ENCODE measurements around the gene GPRIN1.
"Not testable (repeated sequence)": the region's sequence is repeated elsewhere in the genome, so short reads cannot be mapped to it uniquely, and the experiment has no call there.

Gene GPRIN1

DNA sequence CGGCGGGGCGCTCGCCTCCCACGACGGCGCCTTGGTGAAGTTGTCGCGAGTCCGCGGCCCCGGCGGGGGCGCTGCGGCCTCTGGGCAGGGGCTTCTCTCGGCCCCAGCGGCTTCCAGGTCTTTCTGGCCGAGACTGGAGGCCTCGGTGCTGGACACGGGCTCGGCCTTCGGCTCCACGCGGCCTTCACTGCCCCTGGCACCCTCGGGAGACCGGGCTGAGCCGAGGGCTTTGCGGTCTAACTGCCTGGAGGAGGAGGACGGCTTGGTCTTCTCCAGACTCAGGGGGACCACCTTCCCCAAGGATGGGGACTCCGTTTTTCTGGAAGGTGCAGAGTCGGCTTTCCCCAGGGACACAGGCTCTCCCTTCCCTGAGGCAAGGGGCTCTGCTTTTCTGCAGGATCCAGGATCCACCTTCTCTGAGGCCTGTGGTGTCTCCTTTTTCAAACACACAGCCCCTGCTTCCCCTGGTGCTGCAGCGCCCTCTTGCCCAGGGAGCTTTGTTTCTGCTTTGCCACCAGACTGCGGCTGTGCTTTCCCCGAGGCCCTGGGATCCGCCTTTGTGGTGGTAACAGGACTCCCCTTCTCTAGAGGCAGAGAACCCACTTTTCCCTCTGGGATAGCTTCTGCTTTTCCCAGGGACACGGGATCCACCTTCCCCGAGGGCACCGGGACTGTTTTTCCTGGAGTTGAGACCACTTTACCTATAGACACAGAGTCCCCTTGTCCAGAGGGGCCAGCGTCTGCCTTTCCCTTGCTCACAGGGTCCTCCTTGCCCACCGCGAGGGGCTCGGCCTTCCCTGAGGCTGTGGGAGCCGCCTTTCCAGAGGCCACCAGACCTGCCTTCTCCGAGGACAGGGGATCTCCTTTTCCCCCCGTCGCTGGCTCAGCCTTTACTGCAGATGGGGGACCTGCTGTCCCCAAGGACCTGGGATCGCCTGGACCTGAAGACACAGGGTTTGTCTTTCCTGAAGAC lies 12.3 kb downstream of the GPRIN1 start:
- DNase-seq (ENCODE audit: low read depth in 2 of 2), result no peak

DNA sequence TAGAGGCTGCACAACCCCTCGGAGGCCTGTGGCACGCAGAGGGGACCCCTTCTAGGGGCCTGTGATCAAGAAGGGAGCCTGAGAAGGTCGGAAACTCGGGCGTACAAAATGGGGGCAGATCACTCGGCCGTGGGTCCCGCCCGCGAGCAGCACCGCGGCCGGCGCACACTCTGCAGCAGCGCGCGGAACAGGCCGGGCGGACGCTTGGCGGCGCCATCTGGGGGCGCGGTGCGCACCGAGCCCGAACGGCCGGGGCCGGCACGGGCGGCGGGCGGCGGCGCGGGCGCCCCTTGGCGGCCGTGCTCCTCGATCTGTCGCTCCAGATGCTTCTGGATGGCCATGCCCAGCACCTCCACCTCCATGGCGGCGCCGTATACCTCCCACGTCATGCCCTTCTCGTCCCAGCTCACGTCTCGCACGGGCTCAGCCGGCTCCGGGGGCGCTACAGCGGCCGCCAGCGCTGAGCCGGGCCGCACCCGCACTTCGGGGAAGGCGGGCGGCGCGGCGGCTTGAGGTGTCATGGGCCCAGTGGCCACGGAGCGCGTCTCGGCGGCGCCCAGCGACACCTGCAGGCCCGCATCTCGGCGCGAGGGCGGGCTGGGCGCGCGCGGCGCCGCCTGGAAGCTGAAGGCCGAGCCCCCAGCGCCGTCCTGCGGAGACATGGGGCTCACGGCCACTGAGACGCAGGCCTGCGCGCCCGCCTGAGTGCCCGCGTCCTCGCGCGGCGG lies 13.1 kb downstream of the GPRIN1 start:
- DNase-seq (ENCODE audit: low read depth in 2 of 2), result no peak

DNA sequence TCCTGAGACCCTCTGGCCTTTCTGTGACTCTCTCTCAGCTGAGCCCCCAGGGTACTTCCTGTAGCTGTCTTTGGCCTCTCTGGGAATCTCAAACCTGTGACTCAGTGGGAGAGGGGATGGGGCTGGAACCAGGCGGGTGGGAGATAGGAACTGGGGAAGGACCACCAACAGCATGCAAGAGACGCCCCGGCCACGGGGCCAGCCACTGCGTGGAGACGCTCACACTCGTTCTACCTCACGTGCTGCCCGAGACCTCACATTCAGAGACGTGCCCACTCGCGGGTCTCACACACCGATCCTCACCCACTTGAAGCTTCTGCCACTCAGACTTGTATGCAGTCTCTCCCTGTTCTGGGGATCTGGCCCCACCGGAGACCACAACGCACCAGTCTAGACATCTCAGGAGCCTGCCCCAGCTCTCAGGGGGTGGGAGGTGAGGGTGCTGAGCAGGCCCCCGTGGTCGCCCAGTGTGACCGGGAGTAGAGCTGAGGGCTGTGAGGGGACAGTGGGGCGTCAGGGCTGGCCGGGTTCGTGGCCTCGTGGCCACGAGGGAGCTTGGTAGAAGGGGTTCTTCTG lies 13.8 kb downstream of the GPRIN1 start:
- DNase-seq (ENCODE audit: low read depth in 2 of 2), result no peak

DNA sequence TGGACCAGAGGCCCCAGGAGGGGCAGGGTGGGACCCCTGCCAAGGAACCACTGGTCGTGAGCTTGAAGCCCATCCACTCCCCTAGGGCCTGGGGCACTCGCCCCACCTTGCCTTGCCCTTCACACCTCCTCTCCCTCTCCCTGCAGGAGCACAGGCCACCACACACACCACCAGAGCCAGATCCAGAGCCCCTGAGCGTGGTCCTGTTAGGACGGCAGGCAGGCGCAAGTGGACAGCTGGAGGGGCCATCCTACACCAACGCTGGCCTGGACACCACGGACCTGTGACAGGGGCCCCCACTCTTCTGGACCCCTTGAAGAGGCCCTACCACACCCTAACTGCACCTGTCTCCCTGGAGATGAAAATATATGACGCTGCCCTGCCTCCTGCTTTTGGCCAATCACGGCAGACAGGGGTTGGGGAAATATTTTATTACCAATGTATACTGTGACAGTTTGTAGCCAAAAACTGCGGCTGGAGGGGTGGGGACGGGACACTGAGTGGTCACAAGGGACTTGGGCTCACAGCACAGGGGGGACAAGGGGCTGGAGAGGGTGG lies 14.5 kb downstream of the GPRIN1 start:
- DNase-seq (ENCODE audit: low read depth in 2 of 2), result no peak

DNA sequence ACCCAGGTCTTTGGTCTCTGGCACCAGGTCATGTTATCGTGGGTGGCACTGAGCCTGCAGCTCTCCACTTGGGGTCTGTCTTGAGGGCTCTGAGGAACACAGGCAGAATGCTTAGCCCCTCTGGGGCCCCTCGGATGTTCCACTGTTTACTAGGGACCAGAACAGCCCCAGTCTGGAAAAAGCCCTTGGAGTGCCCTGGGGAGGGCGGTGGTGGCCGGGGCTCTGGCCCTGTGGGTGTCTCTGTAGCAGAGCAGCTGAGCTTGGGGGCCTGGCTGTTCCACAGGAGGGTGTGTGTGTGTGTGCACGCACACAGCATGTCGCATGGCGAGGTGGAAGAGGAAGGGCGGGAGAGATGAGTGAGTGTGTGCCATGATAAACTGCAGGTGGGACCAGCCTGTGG lies 15.4 kb downstream of the GPRIN1 start:
- no peak for DNase-seq (ENCODE audit: low read depth in 2 of 2)

DNA sequence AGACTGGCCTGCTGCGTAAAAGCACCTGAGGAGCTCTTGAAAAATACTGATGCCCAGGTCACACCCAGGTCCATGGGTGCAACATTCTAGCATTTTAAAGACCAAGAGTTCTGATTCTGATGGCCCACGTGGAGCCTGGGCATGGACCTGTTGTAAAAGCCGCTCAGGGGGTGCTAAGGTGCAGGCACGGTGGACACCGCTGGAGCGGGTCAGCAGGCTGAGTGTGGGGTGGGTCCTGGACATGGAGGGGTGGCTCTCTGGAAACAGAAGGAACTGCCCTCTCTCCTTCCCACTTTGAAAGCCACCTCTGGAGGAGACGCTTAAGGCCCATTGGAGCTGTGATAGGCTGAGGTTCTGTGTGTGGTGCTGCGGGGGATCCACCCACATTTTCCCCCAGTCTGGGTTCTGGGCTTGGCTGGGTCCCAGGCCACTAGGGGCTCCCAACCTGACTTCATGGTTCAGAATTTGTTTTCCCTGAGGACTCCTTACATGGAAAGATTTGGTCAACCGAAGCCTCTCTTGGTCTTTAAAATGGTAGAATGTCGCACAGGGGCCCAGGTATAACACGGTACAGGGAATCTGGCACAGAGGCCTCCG lies 16.6 kb downstream of the GPRIN1 start:
- DNase-seq (ENCODE audit: low read depth in 2 of 2), result no peak

DNA sequence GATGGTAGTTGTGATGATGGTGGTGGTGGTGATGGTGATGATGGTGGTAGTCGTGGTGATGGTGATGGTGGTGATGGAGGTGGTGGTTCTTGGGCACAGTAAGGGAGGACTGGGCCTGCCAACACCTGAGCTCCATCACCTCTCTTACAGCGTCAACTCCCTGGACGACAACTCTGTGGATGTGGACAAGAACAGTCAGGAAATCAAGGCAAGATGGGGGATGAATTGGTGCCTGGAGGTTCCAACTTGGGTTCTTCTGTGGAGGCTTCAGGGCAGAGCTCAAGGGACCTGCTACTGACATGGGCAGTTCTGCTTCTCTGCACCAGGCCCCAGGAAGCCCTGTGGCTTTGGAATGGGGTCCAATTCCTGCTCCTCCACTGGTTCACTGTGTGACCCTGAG lies 17.4 kb downstream of the GPRIN1 start:
- no peak for DNase-seq (ENCODE audit: low read depth in 2 of 2)

DNA sequence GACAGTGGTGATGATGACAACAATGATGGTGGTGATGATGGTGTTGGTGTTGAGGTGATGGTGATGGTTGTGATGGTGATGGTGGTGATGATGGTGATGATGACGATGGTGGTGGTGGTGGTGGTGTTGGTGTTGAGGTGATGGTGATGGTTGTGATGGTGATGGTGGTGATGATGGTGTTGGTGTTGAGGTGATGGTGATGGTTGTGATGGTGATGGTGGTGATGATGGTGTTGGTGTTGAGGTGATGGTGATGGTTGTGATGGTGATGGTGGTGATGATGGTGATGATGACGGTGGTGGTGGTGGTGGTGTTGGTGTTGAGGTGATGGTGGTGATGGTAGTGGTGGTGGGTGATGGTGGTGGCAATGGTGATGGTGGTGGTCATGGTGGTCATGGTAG lies 18.3 kb downstream of the GPRIN1 start:
- not testable (repeated sequence) for DNase-seq (ENCODE audit: low read depth in 2 of 2)

DNA sequence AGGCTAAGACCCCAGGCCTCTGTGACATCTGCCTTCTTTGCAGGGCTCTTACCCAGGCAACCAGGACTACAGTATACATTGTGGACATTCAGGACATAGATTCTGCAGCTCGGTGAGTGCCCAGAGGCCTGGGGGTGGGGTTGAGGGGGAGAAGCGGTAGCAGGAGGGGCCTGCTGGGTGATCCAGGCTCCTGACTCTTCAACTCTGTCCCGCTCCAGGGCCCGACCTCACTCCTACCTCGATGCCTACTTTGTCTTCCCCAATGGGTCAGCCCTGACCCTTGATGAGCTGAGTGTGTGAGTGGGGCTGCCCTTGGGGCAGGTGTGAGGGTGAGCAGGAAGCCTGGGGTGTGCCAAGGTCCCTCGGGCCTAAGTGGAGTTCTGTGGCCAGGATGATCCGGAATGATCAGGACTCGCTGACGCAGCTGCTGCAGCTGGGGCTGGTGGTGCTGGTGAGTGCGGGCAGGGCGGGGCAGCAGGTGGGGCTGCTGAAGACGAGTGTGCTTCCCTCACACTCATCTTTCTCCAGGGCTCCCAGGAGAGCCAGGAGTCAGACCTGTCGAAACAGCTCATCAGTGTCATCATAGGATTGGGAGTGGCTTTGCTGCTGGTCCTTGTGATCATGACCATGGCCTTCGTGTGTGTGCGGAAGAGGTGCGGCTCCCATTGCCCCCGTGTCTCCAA lies 19.8 kb downstream of the GPRIN1 start:
- DNase-seq (ENCODE audit: low read depth in 2 of 2), result no peak

DNA sequence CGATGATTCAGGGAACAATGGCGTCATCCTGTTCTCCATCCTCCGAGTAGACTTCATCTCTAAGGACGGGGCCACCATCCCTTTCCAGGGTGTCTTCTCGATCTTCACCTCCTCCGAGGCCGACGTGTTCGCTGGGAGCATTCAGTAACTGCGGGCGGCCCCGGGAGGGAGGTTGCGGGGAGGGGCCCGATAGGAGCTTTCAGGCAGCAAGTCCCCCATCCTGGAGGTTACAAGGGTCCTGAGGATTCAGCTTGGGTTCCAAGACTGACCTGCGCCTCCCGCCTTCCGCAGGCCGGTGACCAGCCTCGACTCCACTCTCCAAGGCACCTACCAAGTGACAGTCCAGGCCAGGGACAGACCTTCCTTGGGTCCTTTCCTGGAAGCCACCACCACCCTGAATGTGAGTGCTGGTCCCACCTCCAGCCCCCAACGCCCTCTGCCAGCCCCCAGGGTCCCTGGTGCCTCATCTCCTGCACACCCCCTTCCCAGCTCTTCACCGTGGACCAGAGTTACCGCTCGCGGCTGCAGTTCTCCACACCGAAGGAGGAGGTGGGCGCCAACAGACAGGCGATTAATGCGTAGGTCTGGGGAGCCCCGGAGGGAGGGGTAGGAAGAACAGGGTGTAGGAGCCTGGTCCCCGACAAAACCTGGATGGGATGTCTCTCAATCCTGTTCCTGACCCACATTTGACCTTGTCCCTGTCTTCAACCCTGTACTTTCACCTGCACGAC lies 20.8 kb downstream of the GPRIN1 start:
- DNase-seq (ENCODE audit: low read depth in 2 of 2), result no peak

DNA sequence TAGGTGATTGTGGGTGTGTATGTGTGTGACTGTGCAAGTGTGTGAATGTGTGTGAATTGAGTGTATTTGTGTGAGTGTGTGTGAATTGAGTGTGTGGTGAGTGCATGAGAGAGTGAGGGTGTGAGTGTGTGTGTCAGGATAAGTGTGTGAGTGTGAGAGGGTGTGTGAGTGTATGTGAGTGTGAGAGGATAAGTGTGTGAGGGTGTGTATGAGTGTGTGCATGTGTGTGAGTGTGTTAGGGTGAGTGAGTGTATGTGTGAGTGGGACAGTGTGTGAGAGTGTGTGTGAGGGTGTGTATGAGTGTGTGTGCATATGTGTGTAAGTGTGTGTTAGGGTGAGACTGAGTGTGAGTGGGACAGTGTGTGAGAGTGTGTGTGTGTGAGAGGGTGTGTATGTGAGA lies 21.7 kb downstream of the GPRIN1 start:
- no peak for DNase-seq (ENCODE audit: low read depth in 2 of 2)

DNA sequence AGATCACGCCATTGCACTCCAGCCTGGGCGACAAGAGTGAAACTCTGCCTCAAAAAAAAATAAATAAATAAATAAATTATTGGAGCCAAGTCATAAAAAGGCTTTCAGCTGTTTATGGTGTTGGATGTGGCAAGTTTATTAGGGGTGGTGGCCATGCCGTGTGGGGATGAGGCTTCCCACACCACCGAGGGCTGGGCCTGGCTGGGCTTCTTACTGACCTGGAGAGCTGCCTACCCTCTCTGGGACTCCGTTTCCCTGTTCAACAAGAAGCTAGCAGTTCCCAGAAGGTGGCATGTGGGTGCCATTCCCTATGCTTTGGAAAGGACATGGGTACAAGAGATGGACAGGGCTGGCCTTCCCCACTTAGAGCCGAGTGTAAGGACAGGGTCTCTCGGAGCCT lies 22.6 kb downstream of the GPRIN1 start:
- DNase-seq (ENCODE audit: low read depth in 2 of 2), result no peak

DNA sequence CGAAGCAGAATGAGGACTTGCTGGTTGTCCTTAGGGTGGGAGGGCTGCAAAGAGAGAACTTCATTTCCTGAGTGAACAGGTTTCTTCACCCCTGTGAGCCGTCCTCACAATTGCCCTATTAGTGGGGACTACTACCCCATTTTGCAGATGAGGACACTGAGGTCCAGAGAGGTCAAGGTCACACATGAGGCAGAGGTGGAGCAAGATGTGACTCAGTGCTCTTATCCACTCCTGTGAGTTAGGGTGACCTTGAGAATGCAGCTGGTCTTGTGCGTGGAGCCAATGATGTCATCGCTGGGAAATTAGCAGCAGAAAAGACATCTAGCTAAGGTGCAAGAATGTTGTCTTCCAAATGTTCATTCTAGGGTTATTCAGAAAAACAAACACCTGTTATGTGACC lies 26.9 kb downstream of the GPRIN1 start:
- no peak for DNase-seq (ENCODE audit: low read depth in 2 of 2)

DNA sequence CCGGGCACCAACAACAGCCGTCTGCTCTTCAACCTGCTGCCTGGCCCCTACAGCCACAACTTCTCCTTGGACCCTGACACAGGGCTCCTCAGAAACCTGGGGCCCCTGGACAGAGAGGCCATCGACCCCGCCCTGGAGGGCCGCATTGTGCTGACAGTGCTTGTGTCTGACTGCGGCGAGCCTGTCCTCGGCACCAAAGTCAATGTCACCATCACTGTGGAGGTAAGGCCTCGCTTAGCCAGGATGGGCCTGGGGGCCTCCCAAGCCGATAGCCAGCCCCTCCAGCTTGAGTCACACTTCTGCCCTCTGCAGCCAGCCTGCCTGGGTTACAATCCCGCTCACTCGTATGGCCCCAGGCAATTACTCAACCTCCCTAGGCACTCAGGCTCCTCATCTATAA lies 28.6 kb downstream of the GPRIN1 start:
- no peak for DNase-seq (ENCODE audit: low read depth in 2 of 2)

DNA sequence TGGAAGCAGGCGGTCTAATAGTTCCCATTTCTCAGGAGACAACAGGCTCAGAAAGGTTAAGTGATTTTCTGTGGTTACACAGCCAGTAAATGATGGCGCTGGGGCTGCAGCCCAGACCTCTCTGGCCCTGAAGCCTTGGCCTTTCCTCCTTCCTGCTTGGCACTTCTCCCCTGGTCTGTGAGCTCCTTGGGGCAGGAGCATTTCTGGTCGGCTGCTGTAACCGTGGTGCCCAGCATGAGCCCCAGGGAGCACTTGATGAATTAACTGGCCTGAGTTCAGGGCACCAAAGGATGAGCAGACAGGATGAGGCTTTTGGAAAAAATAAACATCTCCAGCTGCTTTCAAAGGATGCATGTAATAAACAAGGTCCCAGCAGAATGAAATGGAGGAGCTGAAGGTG lies 30.6 kb downstream of the GPRIN1 start:
- no peak for DNase-seq (ENCODE audit: low read depth in 2 of 2)

DNA sequence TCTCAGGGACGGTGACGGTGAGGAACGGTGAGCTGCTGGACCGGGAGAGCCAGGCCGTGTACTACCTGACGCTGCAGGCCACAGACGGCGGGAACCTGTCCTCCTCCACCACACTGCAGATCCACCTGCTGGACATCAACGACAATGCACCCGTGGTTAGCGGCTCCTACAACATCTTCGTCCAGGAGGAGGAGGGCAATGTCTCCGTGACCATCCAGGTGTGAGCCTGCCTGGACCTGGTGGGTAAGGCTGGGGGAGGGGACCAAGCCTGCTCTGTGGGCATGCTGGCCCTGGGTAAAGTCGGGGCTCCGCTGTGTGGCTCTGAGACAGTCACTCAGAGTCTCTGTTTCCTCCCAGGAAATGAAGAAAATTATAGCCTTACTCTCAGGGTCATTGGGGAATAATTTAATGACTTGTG lies 31.6 kb downstream of the GPRIN1 start:
- no peak for DNase-seq (ENCODE audit: low read depth in 2 of 2)

DNA sequence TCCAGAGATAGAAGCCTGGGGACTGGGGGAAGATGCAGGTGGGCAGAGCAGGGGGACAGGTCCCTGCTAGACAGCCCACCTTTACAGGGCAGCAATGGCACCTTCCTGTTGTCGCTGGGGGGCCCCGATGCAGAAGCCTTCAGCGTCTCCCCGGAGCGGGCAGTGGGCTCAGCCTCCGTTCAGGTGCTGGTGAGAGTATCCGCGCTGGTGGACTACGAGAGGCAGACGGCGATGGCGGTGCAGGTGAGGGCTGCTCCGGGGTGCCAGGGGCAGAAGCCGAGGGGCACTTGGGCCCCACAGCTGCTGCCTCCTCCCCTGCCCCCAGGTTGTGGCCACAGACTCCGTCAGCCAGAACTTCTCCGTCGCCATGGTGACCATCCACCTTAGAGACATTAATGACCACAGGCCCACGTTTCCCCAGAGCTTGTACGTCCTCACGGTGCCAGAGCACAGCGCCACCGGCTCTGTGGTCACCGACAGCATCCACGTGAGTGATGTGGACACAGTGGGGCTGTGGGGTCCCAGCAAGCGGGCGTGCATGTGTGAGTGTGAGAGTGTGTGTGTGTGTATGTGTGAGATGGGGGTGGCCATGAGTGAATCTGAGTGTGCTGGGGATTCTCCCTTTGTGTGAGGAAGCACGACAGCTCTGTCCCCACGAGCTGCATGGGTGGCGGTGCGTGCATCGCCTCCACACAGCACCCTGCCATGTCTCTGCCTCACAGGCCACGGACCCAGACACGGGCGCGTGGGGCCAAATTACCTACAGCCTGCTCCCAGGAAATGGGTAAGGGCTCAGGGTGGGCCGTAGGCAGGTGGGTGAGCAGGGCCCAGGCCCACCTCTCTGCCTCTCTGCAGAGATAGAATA lies 32.4 kb downstream of the GPRIN1 start:
- no peak for DNase-seq (ENCODE audit: low read depth in 2 of 2)

DNA sequence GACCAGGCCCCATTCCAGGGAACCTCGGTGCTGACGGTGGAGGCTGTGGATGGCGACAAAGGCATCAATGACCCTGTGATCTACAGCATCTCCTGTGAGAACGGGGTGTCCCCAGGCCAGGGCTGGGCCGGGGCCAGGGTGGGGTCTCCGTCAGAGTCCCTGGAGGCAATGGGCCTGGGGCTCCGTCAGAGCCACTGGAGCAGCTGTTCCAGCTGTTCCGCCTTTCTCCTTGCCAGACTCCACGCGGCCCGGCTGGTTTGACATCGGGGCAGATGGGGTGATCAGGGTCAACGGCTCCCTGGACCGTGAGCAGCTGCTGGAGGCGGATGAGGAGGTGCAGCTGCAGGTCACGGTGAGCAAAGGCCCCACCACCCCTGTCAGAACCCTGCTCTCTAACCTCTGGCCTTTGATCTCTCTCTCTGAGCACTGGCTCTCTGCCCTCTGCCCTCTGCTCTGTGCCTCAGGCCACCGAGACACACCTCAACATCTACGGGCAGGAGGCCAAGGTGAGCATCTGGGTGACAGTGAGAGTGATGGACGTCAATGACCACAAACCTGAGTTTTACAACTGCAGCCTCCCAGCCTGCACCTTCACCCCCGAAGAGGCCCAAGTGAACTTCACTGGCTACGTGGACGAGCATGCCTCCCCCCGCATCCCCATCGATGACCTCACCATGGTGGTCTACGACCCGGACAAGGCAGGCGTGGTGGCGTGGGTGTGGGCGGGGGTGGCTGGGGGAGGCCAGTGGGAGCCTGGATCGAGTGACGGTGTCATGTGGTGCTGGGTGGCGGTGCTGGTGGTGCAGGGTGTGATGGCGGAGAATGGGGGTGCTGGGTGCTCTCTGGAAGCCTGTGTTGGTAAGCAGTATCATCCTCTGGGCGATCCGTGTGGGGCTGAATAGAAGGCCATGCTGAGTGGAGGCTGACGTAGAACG lies 34.2 kb downstream of the GPRIN1 start:
- DNase-seq (ENCODE audit: low read depth in 2 of 2), result no peak

DNA sequence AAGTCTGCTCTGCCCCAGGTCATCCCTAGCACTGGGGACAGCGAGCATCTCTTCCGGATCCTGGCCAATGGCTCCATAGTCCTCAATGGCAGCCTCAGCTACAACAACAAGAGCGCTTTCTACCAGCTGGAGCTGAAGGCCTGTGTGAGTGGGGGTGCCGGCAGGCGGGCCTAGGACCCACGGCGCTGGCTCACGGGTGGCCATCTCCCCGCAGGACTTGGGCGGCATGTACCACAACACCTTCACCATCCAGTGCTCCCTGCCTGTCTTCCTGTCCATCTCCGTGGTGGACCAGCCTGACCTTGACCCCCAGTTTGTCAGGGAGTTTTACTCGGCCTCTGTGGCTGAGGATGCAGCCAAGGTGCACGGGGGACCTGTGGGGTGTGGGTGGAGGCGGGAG lies 34.9 kb downstream of the GPRIN1 start:
- no peak for DNase-seq (ENCODE audit: low read depth in 2 of 2)
